WI38 (cell line): ENCODE data around the gene DNM3.

Experiments used
- H3K4me3 ChIP-seq: 2 replicates; pipeline ENCODE4 v1.5.1; 2011; ENCODE audit warnings: low read depth, mild to moderate bottlenecking, control low read depth, low read length
- CTCF ChIP-seq: IDR thresholded peaks from 2 replicates; pipeline ENCODE4 v1.5.1; 2012; ENCODE audit warnings: low read depth, mild to moderate bottlenecking, control low read depth, low read length

The DNM3 gene

GRCh38 chr1:172388490-172388889 is 547.2 kb downstream of the DNM3 start:
- H3K4me3 ChIP-seq, result no peak overlapping the region
- TF ChIP-seq CTCF, result no peak

GRCh38 chr1:172390301-172390682 is 549.0 kb downstream of the DNM3 start:
- TF ChIP-seq CTCF, result no peak
- H3K4me3 ChIP-seq, result no peak overlapping the region

GRCh38 chr1:172390683-172391551 is 549.6 kb downstream of the DNM3 start:
- H3K4me3 ChIP-seq, result no peak overlapping the region
- no peak for TF ChIP-seq CTCF

GRCh38 chr1:172391976-172392375 is 550.7 kb downstream of the DNM3 start:
- TF ChIP-seq CTCF, result no peak
- H3K4me3 ChIP-seq, result no peak overlapping the region

- no peak overlapping the region for H3K4me3 ChIP-seq
- no peak for TF ChIP-seq CTCF
Measured at GRCh38 chr1:172393354-172393753, 552.1 kb downstream of the DNM3 start.

GRCh38 chr1:172394141-172394751 is 552.9 kb downstream of the DNM3 start:
- H3K4me3 ChIP-seq, result no peak overlapping the region
- no peak for TF ChIP-seq CTCF

GRCh38 chr1:172394811-172395210 is 553.5 kb downstream of the DNM3 start:
- no peak overlapping the region for H3K4me3 ChIP-seq
- TF ChIP-seq CTCF, result no peak
